Omental fat pad (tissue), 4 donors: Measurements from ENCODE around the gene CEP295NL. TPM values are rescaled to one million over a fixed set of nuclear protein-coding genes. Genes with fewer than 3 reads are reported as not detected.

Experiments used
- ATAC-seq: fragments of 150-250 bp; one replicate; pipeline ENCODE4 v1.9.1; 2016; ENCODE audit warnings: mild to moderate bottlenecking, moderate library complexity; ENCODE audit not compliant: low FRiP score
- DNase-seq: peaks from one replicate; pipeline ENCODE4 v3.0.0-alpha.2; 2019; ENCODE audit warnings: low spot score
- CTCF ChIP-seq, 3 donors: fragments of 450-650 bp; IDR thresholded peaks; one replicate each; pipeline ENCODE4 v1.5.1; 2016 to 2017; ENCODE audit warnings: antibody characterized with exemption in 3 of 3, mild to moderate bottlenecking in 3 of 3, moderate library complexity in 2 of 3
- total RNA-seq, 4 donors: library from RNA; depleted of rRNA; stranded (reverse); fragments of >200 nt; gene quantifications; one replicate each; pipeline ENCODE4 v1.1.0, GENCODE V29; 2016

The CEP295NL gene
- total RNA-seq, 4 donors from 2014 or later, result 2.7 to 11.8 (median 5.5) TPM

DNA sequence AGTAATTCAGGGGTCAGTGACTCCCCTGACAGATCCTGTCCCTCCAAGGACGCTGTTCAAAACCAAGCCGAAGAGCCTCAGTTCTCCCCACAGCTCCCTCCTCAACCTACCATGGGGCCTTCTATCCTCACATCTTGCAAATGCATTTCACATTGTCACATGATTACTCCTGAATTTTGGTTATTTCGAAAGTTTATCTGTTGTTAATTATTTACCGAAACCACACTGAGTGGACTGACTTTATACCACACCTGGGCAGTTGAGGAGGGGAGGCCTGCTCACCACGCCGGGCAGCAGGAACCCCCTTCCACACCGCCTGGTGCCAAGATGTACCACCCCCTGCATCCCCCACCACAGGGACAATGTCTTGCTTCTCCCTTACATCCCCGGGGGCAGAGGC is 17.5 kb upstream of the CEP295NL start:
- no peak for TF ChIP-seq CTCF (IDR thresholded peaks at IDR 0.05)
- ATAC-seq, result no peak
- DNase-seq, result no peak

- DNase-seq (no peak), ATAC-seq (no peak)
- no peak for TF ChIP-seq CTCF (IDR thresholded peaks at IDR 0.05)
Measured at GRCh38 chr17:78919861-78920450, 17.0 kb upstream of the CEP295NL start.

- DNase-seq (no peak), ATAC-seq (no peak)
- TF ChIP-seq CTCF (IDR thresholded peaks at IDR 0.05), result no peak
Measured at GRCh38 chr17:78918979-78919378, 16.0 kb upstream of the CEP295NL start.

DNA sequence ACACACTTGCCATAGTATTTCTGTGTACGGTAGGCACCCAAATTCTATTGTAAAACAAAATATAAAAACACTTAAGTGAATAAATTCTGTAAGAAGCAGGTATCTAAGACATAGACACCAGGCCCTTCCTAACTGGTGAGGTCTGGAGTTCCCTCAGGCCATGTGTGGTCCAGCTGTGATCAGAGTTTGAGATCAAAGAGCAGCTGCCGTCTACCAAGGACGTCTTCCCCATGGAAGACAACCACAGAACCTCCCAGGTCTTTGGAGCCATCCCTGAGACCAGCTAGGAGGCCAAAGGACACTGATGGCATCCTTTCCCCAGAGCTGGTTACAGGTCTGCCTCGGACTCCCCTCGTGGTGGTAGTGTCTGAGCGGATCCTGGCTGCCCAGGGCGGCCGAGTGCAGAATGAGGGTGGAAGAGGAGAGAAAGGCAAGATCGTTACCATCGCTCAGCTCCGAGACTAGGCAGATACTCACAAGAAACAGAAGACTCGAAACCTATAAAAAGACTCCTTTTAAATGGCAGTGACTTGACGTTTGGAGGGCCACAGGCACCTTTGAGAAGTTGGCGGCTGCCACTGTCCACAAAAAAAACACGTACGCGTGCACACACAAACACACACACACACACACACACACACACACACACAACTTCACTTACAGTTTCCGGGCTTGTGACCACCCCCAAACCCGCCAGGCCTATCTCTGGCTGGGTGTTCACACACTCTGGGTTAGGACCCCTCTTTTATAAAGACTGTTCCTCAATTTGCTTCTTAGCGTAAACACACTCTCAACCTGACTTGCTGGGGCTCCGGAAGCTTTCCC is 14.7 kb upstream of the CEP295NL start:
- no peak for ATAC-seq
- DNase-seq, result no peak
- TF ChIP-seq CTCF (IDR thresholded peaks at IDR 0.05), result no peak

DNA sequence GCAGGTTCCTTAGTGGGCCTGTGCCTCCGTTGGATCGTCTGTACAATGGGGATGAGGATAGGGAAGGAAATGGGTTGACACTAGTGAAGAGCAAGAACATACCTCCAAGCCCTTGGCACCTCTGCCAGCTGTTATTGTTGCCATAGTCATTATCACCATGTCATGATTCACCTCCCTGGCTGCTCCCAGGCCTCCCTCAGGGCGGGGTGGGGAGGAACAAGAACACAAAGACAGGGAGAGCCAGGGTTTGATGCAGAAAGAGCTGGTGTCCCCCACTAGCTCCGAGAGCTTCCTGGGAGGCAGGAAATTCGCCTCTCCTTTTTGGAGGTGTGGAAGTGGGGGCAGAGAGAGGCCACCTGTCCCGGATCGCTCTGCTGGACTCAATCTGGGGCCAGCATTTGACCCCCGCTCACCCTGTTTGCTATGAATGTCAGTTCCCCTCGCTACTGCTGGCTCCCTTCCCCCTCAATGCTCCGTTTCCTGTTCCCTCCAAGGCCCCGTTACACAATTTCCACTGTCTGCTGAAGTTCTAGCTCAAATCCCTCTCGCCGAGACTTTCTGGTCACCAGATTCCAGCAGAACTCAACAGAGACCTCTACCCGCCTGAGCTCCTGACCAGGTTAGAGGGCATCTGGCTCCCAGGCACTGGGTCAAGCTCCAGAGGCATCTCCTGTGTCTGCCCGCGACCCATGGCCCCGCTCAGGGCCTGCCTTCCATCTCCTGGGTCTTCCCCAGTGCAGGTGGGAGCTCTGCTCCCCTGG is 13.1 kb upstream of the CEP295NL start:
- no peak for DNase-seq
- peak; percentile 60 for ATAC-seq
- TF ChIP-seq CTCF (IDR thresholded peaks at IDR 0.05), result no peak

- no peak for TF ChIP-seq CTCF (IDR thresholded peaks at IDR 0.05)
- DNase-seq (no peak), ATAC-seq (no peak)
Measured at GRCh38 chr17:78913115-78913514, 10.1 kb upstream of the CEP295NL start.
